ENCODE data around the gene ERBB2.
"Not testable (repeated sequence)": the region's sequence is repeated elsewhere in the genome, so short reads cannot be mapped to it uniquely, and the experiment has no call there.

The ERBB2 gene

GRCh38 chr17:39763051-39763820 is 63.4 kb downstream of the ERBB2 start:
- DNase-seq (ENCODE audit: low read depth) = no peak

GRCh38 chr17:39764171-39764570 is 64.3 kb downstream of the ERBB2 start:
- not testable (repeated sequence) for DNase-seq (ENCODE audit: low read depth)

- no peak for DNase-seq (ENCODE audit: low read depth)
Observed at GRCh38 chr17:39765175-39765574, 65.3 kb downstream of the ERBB2 start.

- DNase-seq (ENCODE audit: low read depth) = no peak
Observed at GRCh38 chr17:39765766-39766165, 65.9 kb downstream of the ERBB2 start.

GRCh38 chr17:39767147-39767546 is 67.3 kb downstream of the ERBB2 start:
- DNase-seq (ENCODE audit: low read depth) = no peak

- peak; percentile 68 for DNase-seq (ENCODE audit: low read depth)
Observed at GRCh38 chr17:39769974-39770587, 70.2 kb downstream of the ERBB2 start.

GRCh38 chr17:39772415-39772814 is 72.6 kb downstream of the ERBB2 start:
- DNase-seq (ENCODE audit: low read depth) = no peak

GRCh38 chr17:39772987-39773934 is 73.4 kb downstream of the ERBB2 start:
- DNase-seq (ENCODE audit: low read depth) = no peak

- DNase-seq (ENCODE audit: low read depth) = no peak
Observed at GRCh38 chr17:39774047-39774446, 74.2 kb downstream of the ERBB2 start.

- DNase-seq (ENCODE audit: low read depth) = no peak
Observed at GRCh38 chr17:39775031-39775430, 75.2 kb downstream of the ERBB2 start.

GRCh38 chr17:39776252-39776651 is 76.4 kb downstream of the ERBB2 start:
- no peak for DNase-seq (ENCODE audit: low read depth)

GRCh38 chr17:39777534-39778365 is 77.9 kb downstream of the ERBB2 start:
- DNase-seq (ENCODE audit: low read depth) = no peak
